ENCODE results near the gene TNFSF9.
A peak's percentile ranks its signal among the peaks of the same experiment; 100 is the strongest.

Gene TNFSF9

GRCh38 chr19:6532244-6532999, 1.6 kb downstream of the TNFSF9 start:
- no peak overlapping the region for H3K27ac ChIP-seq (replicated peaks)
- peak; percentile 65 to 87 for DNase-seq (ENCODE audit: low read depth in 1 of 2, low spot score in 1 of 2)
- peak overlapping the region; percentile 52 for H3K4me3 ChIP-seq (replicated peaks; ENCODE audit: insufficient read depth, low read length)
- no peaks in the 10 kb centered on the region for H3K27me3 ChIP-seq (ENCODE audit: insufficient read depth, poor library complexity, severe bottlenecking)
- TF ChIP-seq POLR2AphosphoS5 (IDR thresholded peaks at IDR 0.05; ENCODE audit: low read depth): no peak
- peak; percentile 59; the same call in 1 of the 2 replicates for TF ChIP-seq SPI1 (IDR thresholded peaks at IDR 0.05; ENCODE audit: borderline replicate concordance, low read depth)
- peak; percentile 61; the same call in 1 of the 2 replicates for TF ChIP-seq GABPA (IDR thresholded peaks at IDR 0.05; ENCODE audit: low read depth)

- no peak for TF ChIP-seq CTCF (IDR thresholded peaks at IDR 0.05; ENCODE audit: insufficient read depth, low read length)
- TF ChIP-seq SPI1 (IDR thresholded peaks at IDR 0.05; ENCODE audit: borderline replicate concordance, low read depth): no peak
- TF ChIP-seq POLR2AphosphoS5 (IDR thresholded peaks at IDR 0.05; ENCODE audit: low read depth): no peak
- no peak for TF ChIP-seq REST (IDR thresholded peaks at IDR 0.05; ENCODE audit: insufficient replicate concordance, low read depth)
- no peak for TF ChIP-seq GABPA (IDR thresholded peaks at IDR 0.05; ENCODE audit: low read depth)
- no peak for DNase-seq (ENCODE audit: low read depth in 1 of 2, low spot score in 1 of 2)
- Histone ChIP-seq H3K4me3 (replicated peaks; ENCODE audit: insufficient read depth, low read length) (peak overlapping the region; percentile 17), H3K27me3 (ENCODE audit: insufficient read depth, poor library complexity, severe bottlenecking) (no peaks in the 10 kb centered on the region), H3K27ac (replicated peaks) (no peak overlapping the region)
Measured at GRCh38 chr19:6533000-6533328, 2.1 kb downstream of the TNFSF9 start.

GRCh38 chr19:6533746-6534418, 3.1 kb downstream of the TNFSF9 start:
- H3K27me3 ChIP-seq (ENCODE audit: insufficient read depth, poor library complexity, severe bottlenecking): no peaks in the 10 kb centered on the region
- H3K4me3 ChIP-seq (replicated peaks; ENCODE audit: insufficient read depth, low read length): no peak overlapping the region
- no peak for DNase-seq (ENCODE audit: low read depth in 1 of 2, low spot score in 1 of 2)
- TF ChIP-seq CTCF (IDR thresholded peaks at IDR 0.05; ENCODE audit: insufficient read depth, low read length) (no peak), REST (IDR thresholded peaks at IDR 0.05; ENCODE audit: insufficient replicate concordance, low read depth) (no peak), SPI1 (IDR thresholded peaks at IDR 0.05; ENCODE audit: borderline replicate concordance, low read depth) (no peak), POLR2AphosphoS5 (IDR thresholded peaks at IDR 0.05; ENCODE audit: low read depth) (no peak), GABPA (IDR thresholded peaks at IDR 0.05; ENCODE audit: low read depth) (no peak)
- H3K27ac ChIP-seq (replicated peaks): no peak overlapping the region

GRCh38 chr19:6534451-6535093, 3.7 kb downstream of the TNFSF9 start:
- DNase-seq (ENCODE audit: low read depth in 1 of 2, low spot score in 1 of 2): no peak
- H3K27ac ChIP-seq (replicated peaks): no peak overlapping the region
- TF ChIP-seq REST (IDR thresholded peaks at IDR 0.05; ENCODE audit: insufficient replicate concordance, low read depth): no peak
- no peak for TF ChIP-seq GABPA (IDR thresholded peaks at IDR 0.05; ENCODE audit: low read depth)
- TF ChIP-seq POLR2AphosphoS5 (IDR thresholded peaks at IDR 0.05; ENCODE audit: low read depth): no peak
- TF ChIP-seq CTCF (IDR thresholded peaks at IDR 0.05; ENCODE audit: insufficient read depth, low read length): no peak
- no peak for TF ChIP-seq SPI1 (IDR thresholded peaks at IDR 0.05; ENCODE audit: borderline replicate concordance, low read depth)
- no peaks in the 10 kb centered on the region for H3K27me3 ChIP-seq (ENCODE audit: insufficient read depth, poor library complexity, severe bottlenecking)
- H3K4me3 ChIP-seq (replicated peaks; ENCODE audit: insufficient read depth, low read length): no peak overlapping the region

All from HL-60 (cell line).